ENCODE data around the gene DDX11. TPM values are rescaled to one million over a fixed set of nuclear protein-coding genes. Genes with fewer than 3 reads are reported as not detected.
"Not testable (repeated sequence)": the region's sequence is repeated elsewhere in the genome, so short reads cannot be mapped to it uniquely, and the experiment has no call there.

Gene DDX11
- total RNA-seq, 1 donor from 2014 or later = 31.9 TPM

GRCh38 chr12:31037028-31037427, 36.6 kb upstream of the DDX11 start:
- H3K4me3 Mint-ChIP-seq (ENCODE audit: unreplicated experiment) = no peak overlapping the region
- DNase-seq = no peak
- H3K27me3 Mint-ChIP-seq (ENCODE audit: unreplicated experiment) = peaks cover 3% of the 10 kb centered on the region
- peaks cover 5% of the 10 kb centered on the region for H3K36me3 Mint-ChIP-seq (ENCODE audit: unreplicated experiment)
- H3K27ac Mint-ChIP-seq (ENCODE audit: unreplicated experiment) = no peak overlapping the region
- no peaks in the 10 kb centered on the region for H3K4me1 Mint-ChIP-seq (ENCODE audit: low read depth, unreplicated experiment)
- no peaks in the 10 kb centered on the region for H3K9me3 Mint-ChIP-seq (ENCODE audit: unreplicated experiment)
- no peak for TF ChIP-seq CTCF (IDR thresholded peaks at IDR 0.05; ENCODE audit: partially characterized antibody, unreplicated experiment)

- no peak for DNase-seq
- H3K36me3 Mint-ChIP-seq (ENCODE audit: unreplicated experiment) = peaks cover 5% of the 10 kb centered on the region
- H3K4me1 Mint-ChIP-seq (ENCODE audit: low read depth, unreplicated experiment) = no peaks in the 10 kb centered on the region
- no peak overlapping the region for H3K27ac Mint-ChIP-seq (ENCODE audit: unreplicated experiment)
- TF ChIP-seq CTCF (IDR thresholded peaks at IDR 0.05; ENCODE audit: partially characterized antibody, unreplicated experiment) = no peak
- no peaks in the 10 kb centered on the region for H3K9me3 Mint-ChIP-seq (ENCODE audit: unreplicated experiment)
- H3K27me3 Mint-ChIP-seq (ENCODE audit: unreplicated experiment) = peaks cover 3% of the 10 kb centered on the region
- H3K4me3 Mint-ChIP-seq (ENCODE audit: unreplicated experiment) = no peak overlapping the region
Measured at GRCh38 chr12:31037931-31038330, 35.7 kb upstream of the DDX11 start.

GRCh38 chr12:31041033-31041564, 32.6 kb upstream of the DDX11 start:
- Mint-ChIP-seq H3K4me3 (ENCODE audit: unreplicated experiment) (no peak overlapping the region), H3K27ac (ENCODE audit: unreplicated experiment) (no peak overlapping the region), H3K27me3 (ENCODE audit: unreplicated experiment) (peaks cover 2% of the 10 kb centered on the region), H3K36me3 (ENCODE audit: unreplicated experiment) (peaks cover 5% of the 10 kb centered on the region), H3K4me1 (ENCODE audit: low read depth, unreplicated experiment) (no peaks in the 10 kb centered on the region), H3K9me3 (ENCODE audit: unreplicated experiment) (no peaks in the 10 kb centered on the region)
- no peak for DNase-seq
- TF ChIP-seq CTCF (IDR thresholded peaks at IDR 0.05; ENCODE audit: partially characterized antibody, unreplicated experiment) = no peak

GRCh38 chr12:31050143-31050542, 23.5 kb upstream of the DDX11 start:
- H3K27ac Mint-ChIP-seq (ENCODE audit: unreplicated experiment); DNase-seq; H3K4me3 Mint-ChIP-seq (ENCODE audit: unreplicated experiment); H3K27me3 Mint-ChIP-seq (ENCODE audit: unreplicated experiment); H3K9me3 Mint-ChIP-seq (ENCODE audit: unreplicated experiment); H3K36me3 Mint-ChIP-seq (ENCODE audit: unreplicated experiment): not testable (repeated sequence)
- H3K4me1 Mint-ChIP-seq (ENCODE audit: low read depth, unreplicated experiment) = peaks cover 10% of the 10 kb centered on the region

GRCh38 chr12:31050548-31050947, 23.1 kb upstream of the DDX11 start:
- H3K4me1 Mint-ChIP-seq (ENCODE audit: low read depth, unreplicated experiment) = peaks cover 10% of the 10 kb centered on the region
- not testable (repeated sequence) for H3K9me3 Mint-ChIP-seq (ENCODE audit: unreplicated experiment); H3K36me3 Mint-ChIP-seq (ENCODE audit: unreplicated experiment); H3K27me3 Mint-ChIP-seq (ENCODE audit: unreplicated experiment); H3K4me3 Mint-ChIP-seq (ENCODE audit: unreplicated experiment); DNase-seq; H3K27ac Mint-ChIP-seq (ENCODE audit: unreplicated experiment)

- not testable (repeated sequence) for H3K36me3 Mint-ChIP-seq (ENCODE audit: unreplicated experiment); DNase-seq; H3K27me3 Mint-ChIP-seq (ENCODE audit: unreplicated experiment); H3K4me3 Mint-ChIP-seq (ENCODE audit: unreplicated experiment); H3K9me3 Mint-ChIP-seq (ENCODE audit: unreplicated experiment); H3K27ac Mint-ChIP-seq (ENCODE audit: unreplicated experiment)
- peaks cover 10% of the 10 kb centered on the region for H3K4me1 Mint-ChIP-seq (ENCODE audit: low read depth, unreplicated experiment)
Measured at GRCh38 chr12:31051692-31052091, 22.0 kb upstream of the DDX11 start.

- H3K4me3 Mint-ChIP-seq (ENCODE audit: unreplicated experiment); H3K27ac Mint-ChIP-seq (ENCODE audit: unreplicated experiment): not testable (repeated sequence)
Measured at GRCh38 chr12:31052121-31052520, 21.5 kb upstream of the DDX11 start.

GRCh38 chr12:31052666-31053439, 20.8 kb upstream of the DDX11 start:
- not testable (repeated sequence) for H3K27ac Mint-ChIP-seq (ENCODE audit: unreplicated experiment); H3K9me3 Mint-ChIP-seq (ENCODE audit: unreplicated experiment); H3K27me3 Mint-ChIP-seq (ENCODE audit: unreplicated experiment); H3K4me3 Mint-ChIP-seq (ENCODE audit: unreplicated experiment); H3K36me3 Mint-ChIP-seq (ENCODE audit: unreplicated experiment); DNase-seq
- H3K4me1 Mint-ChIP-seq (ENCODE audit: low read depth, unreplicated experiment) = peaks cover 10% of the 10 kb centered on the region

More at GRCh38 chr12:31052121-31052520, 21.5 kb upstream of the DDX11 start:
- not testable (repeated sequence) for H3K9me3 Mint-ChIP-seq (ENCODE audit: unreplicated experiment); DNase-seq; H3K27me3 Mint-ChIP-seq (ENCODE audit: unreplicated experiment); H3K36me3 Mint-ChIP-seq (ENCODE audit: unreplicated experiment)
- peaks cover 10% of the 10 kb centered on the region for H3K4me1 Mint-ChIP-seq (ENCODE audit: low read depth, unreplicated experiment)
